Esophagus (tissue), 2 donors: ENCODE measurements around the gene SMARCA4. TPM values are rescaled to one million over a fixed set of nuclear protein-coding genes. Genes with fewer than 3 reads are reported as not detected.
"Not testable (repeated sequence)": the region's sequence is repeated elsewhere in the genome, so short reads cannot be mapped to it uniquely, and the experiment has no call there.

Experiments
- H3K27ac ChIP-seq, 2 donors: one replicate each; pipeline ENCODE4 v1.5.1; 2013; ENCODE audit warnings: low read depth in 2 of 2, mild to moderate bottlenecking in 2 of 2, inconsistent platforms in 1 of 2, low read length in 1 of 2, moderate library complexity in 1 of 2
- H3K27me3 ChIP-seq, 2 donors: one replicate each; pipeline ENCODE4 v1.6.1; 2013; ENCODE audit warnings: low read length in 2 of 2, control low read depth in 1 of 2, mild to moderate bottlenecking in 1 of 2; ENCODE audit not compliant: insufficient read depth in 2 of 2, control insufficient read depth in 1 of 2
- H3K36me3 ChIP-seq, 2 donors: one replicate each; pipeline ENCODE4 v1.6.1; 2013; ENCODE audit warnings: low read length in 1 of 2; ENCODE audit not compliant: control insufficient read depth in 2 of 2, insufficient read depth in 2 of 2
- H3K4me1 ChIP-seq, 2 donors: one replicate each; pipeline ENCODE4 v1.6.1; 2013; ENCODE audit warnings: low read length in 1 of 2; ENCODE audit not compliant: control insufficient read depth in 2 of 2, insufficient read depth in 2 of 2
- H3K4me3 ChIP-seq, 2 donors: one replicate each; pipeline ENCODE4 v1.5.1; 2013; ENCODE audit warnings: low read length in 2 of 2, mild to moderate bottlenecking in 2 of 2, low read depth in 1 of 2, moderate library complexity in 1 of 2
- H3K9me3 ChIP-seq, 2 donors: one replicate each; pipeline ENCODE4 v1.6.1; 2013; ENCODE audit warnings: mild to moderate bottlenecking in 2 of 2, low read depth in 1 of 2, low read length in 1 of 2, moderate library complexity in 1 of 2; ENCODE audit not compliant: control insufficient read depth in 2 of 2, insufficient read depth in 1 of 2
- whole genome bisulfite sequencing, 2 donors: extraction: QIAGEN DNeasy Blood & Tissue Kit; methylation state at CpG; one replicate each; pipeline ENCODE4 v1.1.7; 2013; 5-methylcytosine and 5-hydroxymethylcytosine counted together
- polyA plus RNA-seq, 2 donors: library from polyadenylated mRNA; stranded (reverse); fragments of 200-250 nt; gene quantifications; one replicate each; pipeline ENCODE4 v1.2.3, GENCODE V29; 2013
- donor health status: healthy with polysubstance abuse.
- donor health status: Bipolar disorder and iron deficiency.

Gene SMARCA4
- polyA plus RNA-seq, 2 donors, result 66.8 to 113 TPM

DNA sequence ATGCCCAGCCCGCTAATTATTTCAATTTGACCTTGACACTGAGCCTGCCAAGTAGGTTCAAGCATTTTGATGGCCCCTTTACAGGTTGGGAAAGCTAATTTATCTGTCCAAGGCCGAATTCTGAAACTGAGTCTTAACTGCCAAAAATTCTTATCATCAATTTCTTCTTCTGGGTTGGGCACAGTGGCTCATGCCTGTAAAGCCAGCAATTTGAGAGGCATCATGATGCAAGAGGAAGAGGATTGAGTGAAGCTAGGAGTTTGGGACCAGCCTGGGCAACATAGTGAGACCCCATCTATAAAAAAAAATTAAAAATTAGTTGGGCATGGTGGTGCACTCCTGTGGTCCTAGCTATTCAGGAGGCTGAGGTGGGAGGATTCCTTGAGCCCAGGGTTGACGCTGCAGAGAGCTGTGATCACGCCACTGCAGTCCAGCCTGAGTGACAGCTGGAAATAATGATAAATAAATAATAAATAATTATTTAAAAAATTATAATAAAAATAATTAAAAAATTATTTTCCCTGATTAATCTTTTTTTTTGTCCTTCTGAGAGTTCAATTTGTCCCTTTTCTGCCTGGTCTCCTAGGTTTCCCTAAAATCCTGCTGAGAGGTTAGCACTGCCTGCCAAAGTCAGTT lies 127.2 kb downstream of the SMARCA4 start:
- Histone ChIP-seq H3K27ac (peak overlapping the region; percentile 92 to 100), H3K36me3 (no peaks in the 10 kb centered on the region), H3K9me3 (no peaks in the 10 kb centered on the region), H3K4me3 (peak overlapping the region in 1 of 2 donors; percentile 27), H3K27me3 (no peaks in the 10 kb centered on the region), H3K4me1 (peaks cover 0 to 2% of the 10 kb centered on the region in 2 donors)
- 61 to 77% methylated on average over 4 of the region's 4 CpGs for WGBS, 2 donors

DNA sequence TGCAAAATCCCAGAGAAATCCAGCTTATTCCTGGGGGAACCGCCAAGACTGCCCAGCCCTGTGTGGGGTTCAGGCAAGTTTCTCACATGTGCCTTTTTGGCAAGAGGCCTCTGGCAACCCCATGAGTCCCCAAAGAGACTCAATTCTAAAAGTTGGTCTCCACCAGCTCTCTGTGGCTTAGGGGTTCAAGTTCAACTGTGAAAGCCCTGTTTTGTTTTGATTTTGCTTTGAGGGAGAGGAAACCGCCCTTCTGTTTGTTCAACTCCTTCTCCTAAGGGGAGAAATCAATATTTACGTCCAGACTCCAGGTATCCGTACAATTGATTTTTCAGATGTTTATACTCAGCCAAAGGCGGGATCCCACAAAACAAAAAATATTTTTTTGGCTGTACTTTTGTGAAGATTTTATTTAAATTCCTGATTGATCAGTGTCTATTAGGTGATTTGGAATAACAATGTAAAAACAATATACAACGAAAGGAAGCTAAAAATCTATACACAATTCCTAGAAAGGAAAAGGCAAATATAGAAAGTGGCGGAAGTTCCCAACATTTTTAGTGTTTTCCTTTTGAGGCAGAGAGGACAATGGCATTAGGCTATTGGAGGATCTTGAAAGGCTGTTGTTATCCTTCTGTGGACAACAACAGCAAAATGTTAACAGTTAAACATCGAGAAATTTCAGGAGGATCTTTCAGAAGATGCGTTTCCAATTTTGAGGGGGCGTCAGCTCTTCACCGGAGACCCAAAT lies 127.8 kb downstream of the SMARCA4 start:
- peaks cover 1 to 2% of the 10 kb centered on the region in 2 donors for H3K4me1 ChIP-seq
- WGBS, 2 donors, result 15 to 17% methylated on average over 11 of the region's 11 CpGs
- H3K4me3 ChIP-seq, result peak overlapping the region; percentile 66 to 98
- no peaks in the 10 kb centered on the region for H3K27me3 ChIP-seq
- peak overlapping the region; percentile 98 to 100 for H3K27ac ChIP-seq
- H3K36me3 ChIP-seq, result peaks cover 0 to 3% of the 10 kb centered on the region in 2 donors
- H3K9me3 ChIP-seq, result no peaks in the 10 kb centered on the region

DNA sequence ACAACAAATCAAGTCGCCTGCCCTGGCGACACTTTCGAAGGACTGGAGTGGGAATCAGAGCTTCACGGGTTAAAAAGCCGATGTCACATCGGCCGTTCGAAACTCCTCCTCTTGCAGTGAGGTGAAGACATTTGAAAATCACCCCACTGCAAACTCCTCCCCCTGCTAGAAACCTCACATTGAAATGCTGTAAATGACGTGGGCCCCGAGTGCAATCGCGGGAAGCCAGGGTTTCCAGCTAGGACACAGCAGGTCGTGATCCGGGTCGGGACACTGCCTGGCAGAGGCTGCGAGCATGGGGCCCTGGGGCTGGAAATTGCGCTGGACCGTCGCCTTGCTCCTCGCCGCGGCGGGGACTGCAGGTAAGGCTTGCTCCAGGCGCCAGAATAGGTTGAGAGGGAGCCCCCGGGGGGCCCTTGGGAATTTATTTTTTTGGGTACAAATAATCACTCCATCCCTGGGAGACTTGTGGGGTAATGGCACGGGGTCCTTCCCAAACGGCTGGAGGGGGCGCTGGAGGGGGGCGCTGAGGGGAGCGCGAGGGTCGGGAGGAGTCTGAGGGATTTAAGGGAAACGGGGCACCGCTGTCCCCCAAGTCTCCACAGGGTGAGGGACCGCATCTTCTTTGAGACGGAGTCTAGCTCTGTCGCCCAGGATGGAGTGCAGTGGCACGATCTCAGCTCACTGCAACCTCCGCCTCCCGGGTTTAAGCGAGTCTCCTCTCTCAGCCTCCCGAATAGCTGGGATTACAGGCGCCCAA lies 128.6 kb downstream of the SMARCA4 start, which contains the start of gene LDLR:
Gene LDLR (plus strand): TSS at position 210 of the 760 bp plus-strand sequence. CDS start 86 bp downstream, at position 296.
- Histone ChIP-seq H3K4me1 (peaks cover 0 to 3% of the 10 kb centered on the region in 2 donors), H3K4me3 (peak within 1 kb of the TSS; percentile 66 to 98), H3K27me3 (no peaks in the 10 kb centered on the region), H3K27ac (peak within 1 kb of the TSS; percentile 98 to 100), H3K9me3 (no peaks in the 10 kb centered on the region), H3K36me3 (peaks cover 0 to 5% of the 10 kb centered on the region in 2 donors)
- 0 to 1% methylated on average over 43 of the region's 43 CpGs for WGBS, 2 donors

DNA sequence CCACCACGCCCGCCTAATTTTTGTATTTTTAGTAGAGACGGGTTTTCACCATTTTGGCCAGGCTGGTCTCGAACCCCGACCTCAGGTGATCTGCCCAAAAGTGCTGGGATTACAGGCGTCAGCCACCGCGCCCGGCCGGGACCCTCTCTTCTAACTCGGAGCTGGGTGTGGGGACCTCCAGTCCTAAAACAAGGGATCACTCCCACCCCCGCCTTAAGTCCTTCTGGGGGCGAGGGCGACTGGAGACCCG lies 129.1 kb downstream of the SMARCA4 start:
- not testable (repeated sequence) for H3K27me3 ChIP-seq, H3K4me1 ChIP-seq, H3K9me3 ChIP-seq, H3K36me3 ChIP-seq
- WGBS, 2 donors, result 0 to 1% methylated on average over 15 of the region's 15 CpGs
- H3K4me3 ChIP-seq, result peak overlapping the region; percentile 66 to 98
- H3K27ac ChIP-seq, result peak overlapping the region; percentile 98 to 100

DNA sequence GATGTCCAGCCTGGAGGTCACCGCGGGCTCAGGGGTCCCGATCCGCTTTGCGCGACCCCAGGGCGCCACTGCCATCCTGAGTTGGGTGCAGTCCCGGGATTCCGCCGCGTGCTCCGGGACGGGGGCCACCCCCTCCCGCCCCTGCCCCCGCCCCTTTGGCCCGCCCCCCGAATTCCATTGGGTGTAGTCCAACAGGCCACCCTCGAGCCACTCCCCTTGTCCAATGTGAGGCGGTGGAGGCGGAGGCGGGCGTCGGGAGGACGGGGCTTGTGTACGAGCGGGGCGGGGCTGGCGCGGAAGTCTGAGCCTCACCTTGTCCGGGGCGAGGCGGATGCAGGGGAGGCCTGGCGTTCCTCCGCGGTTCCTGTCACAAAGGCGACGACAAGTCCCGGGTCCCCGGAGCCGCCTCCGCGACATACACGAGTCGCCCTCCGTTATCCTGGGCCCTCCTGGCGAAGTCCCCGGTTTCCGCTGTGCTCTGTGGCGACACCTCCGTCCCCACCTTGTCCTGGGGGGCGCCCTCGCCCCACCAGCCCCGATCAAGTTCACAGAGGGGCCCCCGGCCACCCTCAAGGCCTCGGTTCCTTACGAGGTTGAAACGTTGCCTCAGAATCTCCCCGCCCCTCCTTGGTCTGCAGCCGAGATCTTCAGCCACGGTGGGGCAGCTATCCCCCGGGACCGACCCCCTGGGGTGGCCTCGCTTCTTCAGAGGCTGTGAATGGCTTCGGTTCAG lies 129.6 kb downstream of the SMARCA4 start:
- H3K9me3 ChIP-seq, result no peaks in the 10 kb centered on the region
- 0 to 1% methylated on average over 56 to 64 of the region's 64 CpGs for WGBS, 2 donors

DNA sequence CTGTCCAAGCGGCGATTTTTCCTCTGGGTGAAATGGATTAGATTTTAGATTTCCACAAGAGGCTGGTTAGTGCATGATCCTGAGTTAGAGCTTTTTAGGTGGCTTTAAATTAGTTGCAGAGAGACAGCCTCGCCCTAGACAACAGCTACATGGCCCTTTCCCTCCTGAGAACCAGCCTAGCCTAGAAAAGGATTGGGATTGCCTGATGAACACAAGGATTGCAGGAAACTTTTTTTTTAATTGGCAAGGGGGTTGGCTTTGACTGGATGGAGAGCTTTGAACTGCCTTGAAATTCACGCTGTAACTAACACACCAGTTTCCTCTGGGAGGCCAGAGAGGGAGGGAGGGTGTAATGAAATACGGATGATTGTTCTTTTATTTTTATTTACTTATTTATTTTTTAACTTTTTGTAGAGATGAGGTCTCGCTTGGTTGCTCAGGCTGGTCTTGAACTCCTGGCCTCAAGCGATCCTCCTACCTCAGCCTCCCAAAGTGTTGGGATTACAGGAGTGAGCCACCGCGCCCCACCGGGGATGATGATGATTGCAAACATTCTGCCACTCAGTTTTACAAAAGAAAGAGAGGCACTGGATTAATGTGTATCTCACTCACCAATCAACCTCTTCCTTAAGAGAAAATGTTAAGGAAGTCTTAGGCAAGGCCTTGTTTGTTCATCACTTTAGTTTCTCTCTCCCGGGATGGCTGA lies 130.3 kb downstream of the SMARCA4 start:
- H3K27me3 ChIP-seq, result no peaks in the 10 kb centered on the region
- H3K4me1 ChIP-seq, result peaks cover 0 to 3% of the 10 kb centered on the region in 2 donors
- no peaks in the 10 kb centered on the region for H3K9me3 ChIP-seq
- H3K4me3 ChIP-seq, result peak overlapping the region; percentile 70 to 85
- peaks cover 0 to 5% of the 10 kb centered on the region in 2 donors for H3K36me3 ChIP-seq
- 15 to 21% methylated on average over 11 of the region's 11 CpGs for WGBS, 2 donors
- peak overlapping the region; percentile 96 to 100 for H3K27ac ChIP-seq

More for the DNA sequence above, 129.6 kb downstream of the SMARCA4 start:
- peak overlapping the region; percentile 98 to 100 for H3K27ac ChIP-seq
- H3K27me3 ChIP-seq, result no peaks in the 10 kb centered on the region
- peaks cover 0 to 3% of the 10 kb centered on the region in 2 donors for H3K4me1 ChIP-seq
- H3K4me3 ChIP-seq, result peak overlapping the region; percentile 85 to 98
- H3K36me3 ChIP-seq, result peaks cover 0 to 5% of the 10 kb centered on the region in 2 donors

DNA sequence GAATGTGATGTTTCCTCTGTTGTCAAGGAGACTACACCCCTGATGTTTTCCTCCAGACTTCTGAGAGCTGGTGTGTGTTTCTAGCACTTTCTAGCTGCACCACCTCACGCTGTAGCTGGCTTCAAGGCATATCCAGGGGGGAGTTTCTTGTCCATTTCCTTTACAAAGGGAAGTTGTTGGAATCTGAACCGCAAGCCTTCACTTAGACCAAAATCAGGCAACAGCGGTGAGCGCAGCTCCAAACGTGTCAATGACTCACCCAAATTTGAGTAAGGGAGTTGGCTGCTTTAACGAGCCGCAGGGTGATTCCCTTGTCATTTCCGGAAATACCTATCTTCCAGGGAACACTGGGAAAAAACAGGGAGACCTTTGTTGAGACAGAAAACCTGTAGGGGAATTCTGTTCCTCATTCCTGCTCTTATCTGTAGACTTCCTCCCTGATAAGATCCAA lies 130.9 kb downstream of the SMARCA4 start:
- 7 to 16% methylated on average over 8 of the region's 8 CpGs for WGBS, 2 donors
- H3K4me3 ChIP-seq, result peak overlapping the region; percentile 26 to 70

DNA sequence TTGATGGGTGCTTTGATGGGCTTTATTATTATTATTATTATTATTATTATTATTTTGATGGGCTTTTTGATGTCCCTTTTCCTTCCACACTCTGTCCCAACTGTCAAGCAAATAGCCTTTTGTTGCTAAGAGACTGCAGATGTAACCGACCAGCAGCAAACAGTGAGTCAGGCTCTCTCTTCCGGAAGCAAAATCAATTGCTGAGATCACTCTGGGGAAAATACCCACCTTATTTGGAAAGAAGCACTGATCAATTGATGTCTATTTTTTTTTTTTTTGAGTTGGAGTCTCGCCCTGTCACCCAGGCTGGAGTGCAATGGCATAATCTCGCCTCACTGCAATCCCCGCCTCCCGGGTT lies 131.3 kb downstream of the SMARCA4 start:
- peak overlapping the region; percentile 96 to 100 for H3K27ac ChIP-seq

More for the DNA sequence above, 130.9 kb downstream of the SMARCA4 start:
- peaks cover 0 to 5% of the 10 kb centered on the region in 2 donors for H3K4me1 ChIP-seq
- peak overlapping the region; percentile 96 to 100 for H3K27ac ChIP-seq
- H3K27me3 ChIP-seq, result no peaks in the 10 kb centered on the region
- H3K36me3 ChIP-seq, result peaks cover 0 to 7% of the 10 kb centered on the region in 2 donors
- H3K9me3 ChIP-seq, result no peaks in the 10 kb centered on the region

More for the DNA sequence above, 131.3 kb downstream of the SMARCA4 start:
- H3K4me3 ChIP-seq, result peak overlapping the region in 1 of 2 donors; percentile 70
- WGBS, 2 donors, result 26 to 27% methylated on average over 6 of the region's 6 CpGs
- peaks cover 0 to 8% of the 10 kb centered on the region in 2 donors for H3K36me3 ChIP-seq
- H3K9me3 ChIP-seq, result no peaks in the 10 kb centered on the region
- H3K27me3 ChIP-seq, result no peaks in the 10 kb centered on the region
- peaks cover 0 to 5% of the 10 kb centered on the region in 2 donors for H3K4me1 ChIP-seq
